Hypothalamus (tissue), 51 donors: Measurements from ENCODE around the gene PRKCB.
A peak's percentile ranks its signal among the peaks of the same experiment; 100 is the strongest.

Source experiments
- DNase-seq, 51 donors: peaks; one replicate each; lab custom pipeline; 2025; lab: John Stamatoyannopoulos, UW

PRKCB gene

DNA sequence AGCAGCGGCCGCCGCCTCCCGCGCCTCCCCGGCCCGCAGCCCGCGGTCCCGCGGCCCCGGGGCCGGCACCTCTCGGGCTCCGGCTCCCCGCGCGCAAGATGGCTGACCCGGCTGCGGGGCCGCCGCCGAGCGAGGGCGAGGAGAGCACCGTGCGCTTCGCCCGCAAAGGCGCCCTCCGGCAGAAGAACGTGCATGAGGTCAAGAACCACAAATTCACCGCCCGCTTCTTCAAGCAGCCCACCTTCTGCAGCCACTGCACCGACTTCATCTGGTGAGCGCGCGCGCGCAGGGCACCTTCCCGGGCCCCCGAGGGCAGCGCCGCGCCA lies 258 bp downstream of the PRKCB start:
- DNase-seq: peak in 2 of 51 donors; percentile 23 to 60

DNA sequence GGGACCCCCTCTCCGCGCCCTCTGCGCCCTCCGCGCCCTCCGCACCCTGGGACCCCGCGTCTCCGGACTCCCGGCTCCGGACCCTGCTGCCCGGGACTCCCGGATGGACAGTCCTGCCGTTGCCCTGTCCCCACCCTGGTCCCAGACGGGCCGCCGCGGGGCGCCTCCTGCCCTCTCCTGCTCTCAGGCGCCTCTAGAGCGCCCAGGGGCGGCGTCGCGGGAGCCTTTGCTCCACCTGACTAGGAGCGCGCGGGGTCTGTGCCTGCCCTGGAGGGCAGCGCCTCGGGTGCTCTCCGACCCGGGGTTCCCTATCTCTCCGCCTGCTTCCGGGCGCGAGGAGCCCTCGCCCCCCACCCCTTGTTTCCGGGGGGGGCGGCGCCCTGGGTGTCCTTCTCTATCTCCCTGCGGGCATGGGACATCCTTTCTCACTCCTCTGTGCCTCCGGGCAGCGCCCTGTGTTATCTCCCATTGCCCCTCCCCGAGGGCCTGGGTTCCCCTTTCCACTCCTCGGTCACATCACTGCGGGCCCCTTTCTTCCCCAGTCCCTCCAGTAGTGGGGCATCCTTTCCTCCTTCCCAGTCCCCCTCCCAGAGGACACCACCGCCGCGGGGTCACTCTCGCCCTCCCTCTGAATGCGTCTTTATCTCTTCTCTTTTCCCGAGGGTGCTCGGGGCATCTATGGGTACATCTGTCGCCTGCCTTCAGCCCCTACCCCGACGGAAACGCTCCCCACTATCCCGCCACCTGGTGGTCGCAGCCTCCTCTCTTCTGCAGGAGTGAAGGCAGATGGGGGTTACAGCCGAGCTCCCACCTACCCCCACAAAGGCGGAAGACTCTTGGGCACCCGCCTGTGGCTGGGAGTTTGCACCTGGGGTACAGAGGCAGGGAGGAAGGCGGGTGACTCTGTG lies 875 bp downstream of the PRKCB start:
- DNase-seq: peak in 17 of 51 donors; percentile 4 to 50 (median 22)

DNA sequence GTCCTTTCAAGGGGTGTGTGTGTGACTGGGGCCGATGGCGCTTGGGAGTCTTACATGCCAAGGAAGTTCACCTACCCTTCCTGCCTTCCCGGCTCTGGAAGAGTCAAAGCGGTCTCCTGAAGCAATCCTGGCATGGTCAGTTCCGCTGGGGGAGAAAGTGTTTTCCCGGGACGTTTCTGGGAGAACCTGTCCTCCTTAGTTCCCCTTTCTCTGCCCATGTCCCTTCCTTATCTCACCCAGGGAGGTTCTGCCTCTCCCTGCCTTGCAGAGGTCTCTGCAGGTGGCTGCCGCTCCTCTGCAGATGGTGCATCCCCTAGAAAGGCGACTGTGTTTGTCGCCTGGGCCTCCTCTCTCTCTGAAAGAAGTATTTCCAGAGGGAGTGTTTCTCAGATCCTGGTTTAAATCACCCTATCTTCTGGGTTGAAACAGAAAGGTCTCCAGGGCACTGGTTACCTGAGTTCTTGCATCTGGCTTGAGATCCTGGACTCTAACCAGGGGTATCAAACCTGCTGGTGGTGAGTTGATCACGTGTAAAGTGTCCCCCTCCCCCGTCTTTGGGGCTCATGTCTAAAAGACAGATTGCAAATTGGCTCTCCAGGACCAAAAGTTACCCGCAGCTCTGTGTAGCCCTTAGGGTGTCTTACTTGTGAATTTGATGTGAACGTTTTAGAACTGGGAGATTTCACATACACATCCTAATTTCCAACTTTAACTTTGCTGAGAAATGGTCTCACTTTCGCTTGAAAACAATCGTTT lies 1.9 kb downstream of the PRKCB start:
- no peak for DNase-seq

DNA sequence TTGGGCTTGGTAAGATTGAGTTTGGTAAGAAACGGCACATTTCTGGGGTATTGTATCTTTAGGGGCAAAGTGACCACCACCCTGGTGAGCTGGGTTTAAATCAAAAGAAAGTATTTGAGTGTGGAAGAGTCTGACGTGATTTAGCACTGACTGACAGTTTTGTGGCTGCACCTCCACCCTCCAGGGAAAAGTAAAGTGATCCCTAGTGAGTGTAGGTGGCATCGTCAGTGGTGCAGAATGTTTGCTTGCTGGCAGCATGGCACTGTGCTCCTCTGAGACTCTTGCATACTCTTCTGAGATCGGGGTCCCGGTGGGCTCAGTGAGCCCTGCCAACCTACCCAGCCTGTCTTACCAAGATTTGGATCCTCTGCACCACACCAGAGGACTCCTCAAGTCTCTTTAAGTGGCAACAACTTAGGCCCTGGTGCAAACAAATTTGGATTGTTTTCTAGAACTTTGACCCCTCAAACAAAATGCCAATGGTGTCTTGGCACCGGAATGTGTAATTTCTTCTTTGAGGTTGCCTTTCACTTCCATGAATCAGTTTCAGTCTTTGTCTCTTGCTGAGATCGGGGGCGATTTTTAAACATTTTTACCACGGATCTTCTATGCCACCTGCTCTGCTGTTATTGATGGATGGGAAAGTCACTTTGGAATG lies 2.8 kb downstream of the PRKCB start:
- DNase-seq: no peak

DNA sequence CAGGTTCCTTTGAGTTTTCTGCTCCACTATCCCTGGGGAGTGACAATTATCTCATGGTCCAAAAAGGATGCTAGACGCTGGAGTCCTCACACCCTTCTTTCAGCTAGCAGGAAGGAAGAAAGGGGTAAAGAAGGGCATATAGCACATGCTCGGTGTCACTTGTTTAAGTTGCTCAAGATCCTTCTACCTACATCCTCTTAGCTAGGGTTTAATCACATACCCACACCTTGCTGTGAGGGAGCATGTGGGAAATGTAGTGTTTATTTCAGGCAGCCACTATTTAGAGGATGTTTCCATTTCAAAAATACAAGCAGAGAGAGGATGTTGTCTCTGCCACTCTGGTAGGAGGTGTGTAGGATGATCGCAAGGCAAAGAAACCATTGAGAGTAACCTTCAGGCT lies 4.5 kb downstream of the PRKCB start:
- DNase-seq: no peak

DNA sequence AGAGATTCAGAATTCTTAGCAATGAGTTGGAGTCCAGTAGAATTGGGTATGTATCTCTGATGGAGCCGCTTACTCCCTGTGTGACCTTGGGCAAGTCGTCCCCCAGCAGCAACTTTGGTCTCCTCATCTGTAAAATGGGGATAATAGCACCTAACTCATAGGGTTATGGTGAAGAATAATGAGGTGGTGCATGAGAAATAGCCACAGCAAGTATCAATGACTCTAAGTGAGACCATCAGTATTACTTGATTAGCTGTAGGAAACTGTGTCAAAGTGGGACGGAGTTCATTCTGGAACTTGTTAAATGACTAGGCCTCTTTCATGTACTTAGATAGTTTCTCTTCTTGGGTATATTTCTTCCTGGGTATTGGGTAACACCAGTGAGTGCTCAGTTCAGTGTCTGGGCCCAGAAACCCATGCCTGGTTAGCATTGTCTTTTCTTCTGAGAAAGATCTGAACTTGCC lies 6.4 kb downstream of the PRKCB start:
- DNase-seq: no peak

DNA sequence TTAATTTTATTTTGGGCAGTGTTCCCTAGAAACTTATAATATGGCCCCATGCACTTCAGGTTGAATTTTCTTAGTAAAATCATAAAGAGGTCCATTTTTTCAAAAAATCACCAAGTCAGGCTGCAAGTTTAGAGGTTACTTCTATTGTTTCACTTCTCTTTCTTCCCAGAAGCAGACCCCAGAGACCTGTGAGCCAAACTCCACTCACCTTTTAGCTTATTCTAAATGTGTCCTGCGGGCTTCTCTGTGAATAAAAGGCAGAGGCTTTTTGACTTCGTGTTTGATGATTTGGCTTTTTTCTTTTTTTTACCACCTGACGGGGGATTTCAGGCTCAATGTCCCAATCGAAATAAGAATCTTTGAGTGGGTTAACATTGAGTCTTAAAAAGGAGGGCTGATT lies 7.4 kb downstream of the PRKCB start:
- DNase-seq: no peak

DNA sequence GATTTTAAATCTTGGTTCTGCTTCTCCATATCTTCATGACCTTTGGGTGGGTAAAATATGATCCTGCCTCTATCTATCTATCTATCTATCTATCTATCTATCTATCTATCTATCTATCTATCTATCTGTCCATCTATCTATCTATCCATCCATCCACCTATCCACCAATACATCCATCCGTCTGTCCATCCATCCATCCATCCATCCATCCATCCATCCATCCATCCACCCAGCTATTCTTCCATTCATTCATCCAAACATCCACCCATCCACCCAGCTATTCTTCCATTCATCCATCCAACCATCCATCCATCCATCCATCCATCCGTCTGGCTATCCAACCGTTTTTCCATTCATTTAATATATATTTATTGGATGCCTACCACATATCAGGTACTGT lies 11.5 kb downstream of the PRKCB start:
- no peak for DNase-seq

DNA sequence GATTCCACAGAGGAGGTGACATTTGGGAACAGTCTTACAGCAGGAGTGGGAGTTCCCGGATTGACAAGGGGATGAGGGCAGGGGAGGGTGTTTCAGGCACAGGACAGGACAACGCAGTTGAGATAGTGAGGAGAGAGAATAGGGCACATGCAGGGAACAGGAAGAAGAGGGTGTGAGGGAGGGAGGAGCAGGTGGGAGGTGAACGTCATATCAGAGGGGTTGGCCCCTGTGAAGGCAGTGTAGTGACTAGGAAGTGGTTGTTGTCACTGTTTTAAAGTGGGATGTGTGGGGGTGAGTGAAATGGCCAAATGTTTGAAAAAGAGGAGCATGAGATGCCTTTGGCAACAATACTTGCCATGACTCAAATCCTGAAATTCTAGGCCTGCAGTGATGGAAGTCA lies 12.2 kb downstream of the PRKCB start:
- DNase-seq: peak in 1 of 51 donors; percentile 21

DNA sequence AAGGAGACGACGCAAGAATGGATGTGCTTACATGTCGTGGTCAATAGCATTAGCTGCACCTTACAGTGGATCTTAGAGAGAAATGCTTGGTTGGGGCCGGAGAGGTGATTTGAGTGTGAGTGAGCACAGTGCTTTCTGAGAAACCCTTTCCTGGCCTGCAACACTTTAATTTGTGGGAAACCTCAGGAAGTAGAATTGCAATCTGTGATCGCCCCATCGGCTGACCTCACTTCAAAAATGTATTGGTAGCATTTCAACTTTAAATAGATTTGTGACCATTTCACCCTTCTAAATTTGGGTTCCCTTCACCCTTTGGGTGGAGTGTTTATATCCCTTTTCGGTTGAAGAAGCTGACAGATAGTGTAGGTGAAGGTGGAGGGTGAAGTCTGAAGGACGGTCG lies 13.2 kb downstream of the PRKCB start:
- no peak for DNase-seq

DNA sequence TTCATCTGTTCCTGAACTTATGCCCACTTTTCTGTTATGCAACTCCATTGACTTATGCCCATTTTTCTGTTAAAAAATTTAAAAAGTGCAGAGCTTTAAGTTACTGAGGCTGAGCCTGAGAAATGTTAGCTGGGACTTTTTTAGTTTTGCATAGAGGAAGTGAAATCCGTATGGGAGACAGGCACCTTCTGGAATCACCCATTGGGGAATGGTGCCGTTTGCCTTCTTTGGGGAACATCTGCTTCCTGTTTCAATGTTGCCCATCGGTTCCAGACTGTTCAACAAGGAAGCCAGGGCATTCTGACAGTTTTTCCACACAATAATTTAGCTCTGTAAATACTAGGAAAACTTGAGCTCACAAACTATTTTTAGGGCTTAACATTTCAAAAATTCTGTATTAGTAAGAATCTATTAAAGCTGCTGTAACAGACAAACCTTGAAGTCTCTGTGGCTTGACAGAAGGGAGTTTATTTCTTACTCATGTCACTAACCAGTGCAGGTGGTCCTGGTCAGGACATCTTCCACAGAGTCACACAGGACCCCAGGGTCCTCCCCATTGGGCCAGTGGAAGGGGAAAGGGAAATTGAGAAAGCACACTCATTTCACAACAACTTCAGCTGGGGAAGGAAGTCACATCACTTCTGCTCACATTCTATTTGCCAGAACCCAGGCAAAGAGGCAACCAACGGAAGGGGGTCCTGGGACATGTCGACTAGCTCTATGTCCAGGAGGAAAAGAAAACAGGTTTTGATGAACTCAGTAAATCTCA lies 17.2 kb downstream of the PRKCB start:
- no peak for DNase-seq

DNA sequence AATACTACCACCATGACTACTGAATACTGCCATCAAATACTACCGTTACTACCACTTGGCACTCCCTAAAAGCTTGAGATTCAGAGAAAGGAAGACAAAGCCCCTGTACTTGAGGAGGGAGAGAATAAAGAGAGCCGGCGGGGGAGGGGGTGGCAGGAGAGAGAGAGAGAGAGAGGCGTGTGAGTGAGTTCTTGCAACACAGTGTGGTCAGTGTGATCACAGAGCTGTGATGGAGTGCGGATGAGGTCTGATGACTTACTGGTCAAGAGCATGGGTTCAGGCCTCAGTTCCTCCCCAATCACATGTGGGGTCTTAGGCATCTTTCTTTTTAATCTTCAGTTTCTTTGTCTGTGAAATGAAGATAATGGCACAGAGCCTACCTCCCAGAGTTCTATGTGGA lies 19.2 kb downstream of the PRKCB start:
- no peak for DNase-seq

DNA sequence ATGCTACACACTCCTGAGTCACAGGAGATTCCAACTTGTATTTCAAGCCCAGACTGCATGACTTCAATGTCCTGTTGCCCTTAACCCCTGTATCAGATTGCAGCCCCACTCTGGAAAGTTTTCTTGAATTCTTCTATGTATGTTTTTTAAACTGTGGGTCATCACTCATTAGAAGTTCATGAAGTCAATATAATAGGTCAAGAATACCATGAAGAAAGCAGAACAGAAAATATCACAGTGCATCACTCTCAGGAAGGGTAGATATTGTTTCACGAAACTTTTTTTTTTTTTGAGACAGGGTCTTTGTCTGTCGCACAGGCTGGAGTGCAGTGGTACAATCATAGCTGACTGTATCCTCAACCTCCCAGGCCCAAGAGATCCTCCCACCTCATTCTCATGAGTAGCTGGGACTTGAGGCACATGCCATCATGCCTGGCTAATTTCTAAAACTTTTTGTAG lies 20.5 kb downstream of the PRKCB start:
- no peak for DNase-seq

DNA sequence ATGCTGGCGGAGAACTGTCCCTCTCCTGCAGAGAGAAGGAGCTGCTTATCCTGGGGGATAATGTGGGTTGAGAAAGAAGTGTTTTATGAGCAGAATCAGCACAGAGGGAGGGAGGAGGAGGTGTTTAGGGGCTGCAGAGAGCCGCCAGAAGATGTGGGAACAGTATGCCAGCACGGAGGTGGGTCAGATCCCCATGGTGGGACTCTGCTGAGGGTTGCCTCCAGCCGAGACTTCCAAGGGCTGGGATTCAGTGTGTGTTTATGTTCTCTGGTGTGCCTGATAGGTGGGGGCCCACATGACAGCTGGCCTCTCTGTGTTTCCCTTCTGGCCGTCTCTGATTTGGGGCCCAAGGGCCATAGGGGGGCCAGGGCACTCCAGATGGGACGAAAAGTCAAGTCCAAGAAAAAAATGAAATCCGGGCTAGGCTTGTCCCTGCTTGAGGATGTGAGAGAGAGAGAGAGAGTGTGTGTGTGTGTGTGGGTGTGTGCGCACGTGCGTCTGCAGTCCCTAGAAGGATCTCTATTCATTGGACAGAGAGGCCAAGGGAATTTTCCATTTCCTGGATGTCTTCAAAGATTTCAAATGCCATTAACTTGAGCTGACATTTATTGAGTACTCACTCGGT lies 21.6 kb downstream of the PRKCB start:
- no peak for DNase-seq

DNA sequence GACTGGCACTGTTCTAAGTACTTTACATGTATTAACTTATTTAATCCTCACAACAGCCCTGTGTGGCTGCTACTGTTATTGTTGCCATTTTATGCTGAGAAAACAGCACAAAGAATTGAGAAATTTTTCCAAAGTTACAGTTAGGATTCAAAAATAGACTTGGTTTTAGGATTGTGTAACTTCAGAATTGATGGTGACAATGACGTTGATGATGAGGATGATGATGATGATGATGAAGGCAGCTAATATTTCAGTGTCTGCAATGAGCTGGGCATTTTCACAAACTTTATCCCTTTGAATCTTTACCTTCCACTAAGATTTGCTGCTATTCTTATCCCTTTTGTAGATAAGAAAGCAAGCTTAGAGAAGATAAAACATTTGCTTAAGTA lies 22.1 kb downstream of the PRKCB start:
- DNase-seq: no peak

DNA sequence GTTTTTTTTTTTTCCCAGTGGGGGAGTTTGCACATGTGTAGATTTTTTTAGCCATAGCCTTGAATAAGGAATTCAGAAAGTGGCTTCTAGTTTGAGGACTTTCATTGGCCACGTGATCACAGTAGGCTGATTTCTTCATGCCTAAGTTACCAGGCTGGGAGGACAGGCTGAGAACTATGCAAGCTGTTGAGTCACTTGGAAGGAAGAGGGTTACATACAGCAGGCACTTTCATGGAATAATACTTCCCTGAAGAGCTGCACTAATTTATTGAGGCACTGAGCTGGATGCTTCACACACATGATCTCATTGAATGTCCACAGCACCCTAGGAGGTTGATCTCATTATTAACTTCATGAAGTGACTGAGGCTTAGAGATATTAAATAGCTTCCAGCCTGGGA lies 22.8 kb downstream of the PRKCB start:
- DNase-seq: peak in 1 of 51 donors; percentile 14

DNA sequence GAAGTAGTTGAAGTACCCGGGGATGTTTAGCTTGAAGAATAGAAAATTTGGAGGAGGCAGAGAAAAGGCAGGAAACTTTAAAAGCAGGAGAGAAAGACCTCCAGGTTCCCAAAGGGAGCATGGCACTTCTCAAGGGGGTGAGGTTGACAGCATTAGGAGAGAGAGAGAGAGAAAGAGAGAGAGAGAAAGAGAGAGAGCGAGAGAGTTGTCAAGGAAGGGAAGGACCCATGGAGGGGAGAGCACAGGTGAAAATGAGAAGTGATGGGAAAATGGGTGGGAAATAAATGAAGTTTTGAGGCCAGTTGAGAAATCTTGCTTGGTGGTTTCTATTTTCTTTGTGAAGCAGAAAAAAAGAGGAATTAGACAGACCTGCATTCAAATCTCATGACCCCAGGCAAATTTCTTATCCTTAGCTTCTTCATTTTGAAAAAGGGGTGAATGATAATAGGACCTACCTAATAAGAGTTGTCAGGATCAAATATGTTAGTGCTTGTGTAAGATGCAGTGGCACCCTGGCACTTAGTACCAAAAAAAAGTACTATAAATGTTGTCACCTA lies 24.0 kb downstream of the PRKCB start:
- no peak for DNase-seq

DNA sequence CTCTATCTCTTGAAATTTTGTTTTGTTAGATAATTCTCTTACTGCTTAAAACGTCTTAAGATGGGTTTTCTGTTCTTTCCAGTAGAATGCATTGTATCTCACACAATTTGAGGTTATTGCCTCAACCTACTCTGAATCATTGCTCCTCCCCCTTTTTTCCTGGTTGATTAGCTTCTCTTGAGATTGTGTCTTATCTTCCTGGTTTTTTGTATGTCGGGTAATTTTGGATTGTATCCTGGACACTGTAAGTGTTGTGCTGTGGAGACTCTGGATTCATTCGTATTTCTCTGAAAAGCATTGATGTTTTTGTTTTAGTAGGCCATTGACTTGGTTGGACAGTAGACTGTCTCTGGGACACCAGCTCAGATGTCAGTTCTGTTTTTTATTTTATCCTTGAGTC lies 26.1 kb downstream of the PRKCB start:
- no peak for DNase-seq

DNA sequence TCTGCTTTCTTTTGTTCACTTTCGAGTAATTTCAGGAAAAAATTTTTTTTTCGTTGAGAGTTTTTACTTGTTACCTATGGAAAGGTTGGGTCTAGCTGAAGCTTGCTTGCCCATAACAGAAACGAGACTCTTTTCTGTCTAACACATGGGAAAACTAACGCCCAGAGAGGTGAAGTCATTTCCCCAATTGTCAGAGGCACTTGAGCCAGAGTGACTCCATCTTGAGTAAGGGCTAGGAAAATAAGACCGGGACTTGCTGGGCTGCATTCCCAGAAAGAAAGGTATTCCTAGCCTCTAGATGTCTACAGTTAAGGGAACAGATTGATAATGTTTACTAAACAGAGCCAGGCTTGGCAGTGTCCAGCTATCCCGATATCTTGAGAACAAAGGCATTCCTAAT lies 26.8 kb downstream of the PRKCB start:
- no peak for DNase-seq
